Spleen (tissue), 7 donors: ENCODE data around the gene SLC34A3.

Source experiments
- CTCF ChIP-seq, 11 experiments: fragments of 200-600 bp in 7 of 11; fragments of 450-650 bp in 4 of 11; sonication (generic) in 4 of 11; IDR thresholded peaks in 8 of 11; conservative IDR thresholded peaks in 3 of 11; 1 replicate in 7 of 11; 2 replicates in 4 of 11; pipeline versions ENCODE4 v1.4.0 to v1.8.0; 2016 to 2021; ENCODE audit warnings: antibody characterized with exemption in 11 of 11, inconsistent platforms in 4 of 11, mild to moderate bottlenecking in 1 of 11
- POLR2AphosphoS5 ChIP-seq, 3 donors: sonication (generic); formaldehyde crosslinking; IDR thresholded peaks; one replicate each; pipeline ENCODE4 v1.5.1; 2017; ENCODE audit warnings: antibody characterized with exemption in 3 of 3
- donor health status: DM: no; HTN: no; CAD: no; lungs with moderate emphysema.
- donor health status: DM: no; HTN: no; CAD: no.
- donor health status: DM: no; HTN: no; CAD: no.

DNA sequence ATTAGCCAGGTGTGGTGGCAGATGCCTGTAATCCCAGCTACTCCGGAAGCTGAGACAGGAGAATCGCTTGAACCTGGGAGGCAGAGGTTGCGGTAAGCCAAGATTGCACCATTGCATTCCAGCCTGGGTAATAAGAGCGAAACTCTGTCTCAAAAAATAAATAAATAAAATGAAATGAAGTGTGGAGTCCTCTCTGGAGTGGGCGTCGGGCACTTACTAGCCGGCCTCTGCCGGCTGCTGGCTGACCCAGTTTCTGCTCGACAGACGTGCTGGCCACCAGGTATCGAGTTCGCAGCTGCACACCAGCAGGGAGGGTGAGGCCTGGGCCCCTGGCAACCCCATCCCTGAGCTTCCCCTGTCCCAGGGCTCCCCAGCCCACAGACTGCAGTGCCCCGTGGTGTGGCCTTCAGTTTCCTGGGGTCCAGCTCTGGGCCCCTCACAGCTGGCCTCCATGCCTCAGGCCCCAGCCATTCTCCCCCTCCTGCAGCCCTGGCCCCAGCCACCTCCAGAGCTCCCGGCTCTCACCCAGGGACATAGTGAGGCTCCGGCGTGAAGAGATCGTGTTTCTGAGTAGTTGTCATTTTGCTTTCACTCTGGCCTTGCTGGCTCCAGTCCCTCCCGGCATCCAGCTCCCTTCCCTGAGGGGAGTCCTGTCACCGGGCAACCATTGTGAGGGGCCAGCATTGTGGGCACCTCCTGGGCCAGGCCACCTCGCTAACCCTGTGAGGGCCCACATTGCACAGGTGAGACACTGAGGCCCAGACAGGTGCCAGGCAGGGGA, 16.6 kb downstream of the SLC34A3 start:
- no peak for TF ChIP-seq POLR2AphosphoS5 (IDR thresholded peaks at IDR 0.05)
- TF ChIP-seq CTCF (IDR thresholded peaks at IDR 0.05 in 8 of 11, conservative IDR thresholded peaks at IDR 0.05 in 3 of 11), result no peak
